NCI-H345 treated with DMSO at 0.1 percent for 48 hours (cell line): ENCODE measurements around the gene CXCL17.
"Not testable (repeated sequence)": the region's sequence is repeated elsewhere in the genome, so short reads cannot be mapped to it uniquely, and the experiment has no call there.

Experiments used
- DNase-seq: peaks from one replicate; lab custom pipeline; 2025; ENCODE audit not compliant: unreplicated experiment; lab: John Stamatoyannopoulos, UW

Gene CXCL17

GRCh38 chr19:42466521-42467182 is 23.9 kb upstream of the CXCL17 start:
- DNase-seq, result no peak

- DNase-seq, result no peak
These were observed 23.1 kb upstream of the CXCL17 start for GRCh38 chr19:42465827-42466280.

GRCh38 chr19:42461700-42462324 is 19.1 kb upstream of the CXCL17 start:
- no peak for DNase-seq

GRCh38 chr19:42461231-42461630 is 18.5 kb upstream of the CXCL17 start:
- DNase-seq, result not testable (repeated sequence)

GRCh38 chr19:42459926-42460325 is 17.2 kb upstream of the CXCL17 start:
- no peak for DNase-seq

- no peak for DNase-seq
These were observed 12.9 kb upstream of the CXCL17 start for GRCh38 chr19:42455621-42456081.

- no peak for DNase-seq
These were observed 12.3 kb upstream of the CXCL17 start for GRCh38 chr19:42455086-42455485.

GRCh38 chr19:42452590-42452989 is 9.8 kb upstream of the CXCL17 start:
- no peak for DNase-seq

GRCh38 chr19:42450314-42450934 is 7.7 kb upstream of the CXCL17 start:
- DNase-seq, result peak; percentile 67

GRCh38 chr19:42448306-42448705 is 5.6 kb upstream of the CXCL17 start:
- DNase-seq, result not testable (repeated sequence)

- DNase-seq, result no peak
These were observed 3.2 kb upstream of the CXCL17 start for GRCh38 chr19:42445948-42446347.

GRCh38 chr19:42443944-42444398 is 1.2 kb upstream of the CXCL17 start:
- DNase-seq, result peak; percentile 32

- no peak for DNase-seq
These were observed 1.7 kb downstream of the CXCL17 start for GRCh38 chr19:42441049-42441445.

- DNase-seq, result no peak
These were observed 2.2 kb downstream of the CXCL17 start for GRCh38 chr19:42440357-42441048.

- DNase-seq, result no peak
These were observed 6.7 kb downstream of the CXCL17 start for GRCh38 chr19:42436006-42436405.

GRCh38 chr19:42435316-42435715 is 7.4 kb downstream of the CXCL17 start:
- DNase-seq, result no peak

GRCh38 chr19:42433503-42434260 is 9.1 kb downstream of the CXCL17 start:
- no peak for DNase-seq

GRCh38 chr19:42431486-42431885 is 11.3 kb downstream of the CXCL17 start:
- DNase-seq, result no peak

GRCh38 chr19:42428676-42429075 is 14.1 kb downstream of the CXCL17 start:
- DNase-seq, result no peak

GRCh38 chr19:42427313-42427712 is 15.4 kb downstream of the CXCL17 start, which contains the start of gene LIPE:
TSS of gene LIPE (minus strand) at chr19:42427388. CDS start at chr19:42427149, 239 bp downstream.
- no peak for DNase-seq

- peak; percentile 79 for DNase-seq
These were observed 16.1 kb downstream of the CXCL17 start for GRCh38 chr19:42426643-42427042.
